Measurements from ENCODE around the gene MORF4L1.

DNA sequence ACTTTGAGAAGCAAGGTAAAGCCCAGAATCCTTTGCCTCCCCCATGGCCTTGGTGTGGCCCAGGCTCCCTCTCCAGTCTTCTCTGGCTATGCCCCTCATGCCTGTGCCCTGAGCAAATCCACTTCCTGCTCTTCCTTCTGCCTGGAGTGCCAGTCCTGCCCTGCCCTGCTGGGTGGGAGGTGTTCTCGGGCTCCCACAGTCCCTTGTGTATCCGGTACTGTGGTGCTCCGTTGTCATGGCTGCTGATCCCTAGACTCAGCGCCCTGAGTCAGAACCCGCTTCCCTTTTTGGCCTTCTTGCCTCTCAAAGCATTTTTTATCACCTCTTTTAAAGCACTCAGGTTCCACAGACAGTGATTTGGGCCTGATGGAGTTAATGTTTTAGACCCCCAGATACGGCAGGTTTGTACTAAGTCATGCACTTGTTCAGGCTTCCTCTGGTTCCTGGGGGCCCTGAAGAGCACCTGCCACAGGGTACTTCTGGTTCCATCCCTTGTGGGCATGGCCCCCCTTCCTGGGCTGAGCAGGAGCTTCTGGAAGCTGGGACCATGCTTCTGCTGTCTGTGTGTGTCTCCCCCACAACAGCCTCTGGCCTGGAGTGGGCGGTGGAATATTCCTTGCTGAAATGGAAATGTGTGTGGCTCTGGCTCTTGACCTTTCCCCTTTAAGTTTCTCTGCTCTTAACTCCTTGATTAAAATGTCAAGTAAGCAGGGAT, 31.9 kb upstream of the MORF4L1 start:
- TF ChIP-seq, protein P1, sequence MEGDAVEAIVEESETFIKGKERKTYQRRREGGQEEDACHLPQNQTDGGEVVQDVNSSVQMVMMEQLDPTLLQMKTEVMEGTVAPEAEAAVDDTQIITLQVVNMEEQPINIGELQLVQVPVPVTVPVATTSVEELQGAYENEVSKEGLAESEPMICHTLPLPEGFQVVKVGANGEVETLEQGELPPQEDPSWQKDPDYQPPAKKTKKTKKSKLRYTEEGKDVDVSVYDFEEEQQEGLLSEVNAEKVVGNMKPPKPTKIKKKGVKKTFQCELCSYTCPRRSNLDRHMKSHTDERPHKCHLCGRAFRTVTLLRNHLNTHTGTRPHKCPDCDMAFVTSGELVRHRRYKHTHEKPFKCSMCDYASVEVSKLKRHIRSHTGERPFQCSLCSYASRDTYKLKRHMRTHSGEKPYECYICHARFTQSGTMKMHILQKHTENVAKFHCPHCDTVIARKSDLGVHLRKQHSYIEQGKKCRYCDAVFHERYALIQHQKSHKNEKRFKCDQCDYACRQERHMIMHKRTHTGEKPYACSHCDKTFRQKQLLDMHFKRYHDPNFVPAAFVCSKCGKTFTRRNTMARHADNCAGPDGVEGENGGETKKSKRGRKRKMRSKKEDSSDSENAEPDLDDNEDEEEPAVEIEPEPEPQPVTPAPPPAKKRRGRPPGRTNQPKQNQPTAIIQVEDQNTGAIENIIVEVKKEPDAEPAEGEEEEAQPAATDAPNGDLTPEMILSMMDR (IDR thresholded peaks at IDR 0.05), result no peak
- TF ChIP-seq POLR2A (IDR thresholded peaks at IDR 0.05), result no peak

Measured in body of pancreas (tissue), 4 donors.